ENCODE measurements around the gene VSTM1.
"Not testable (repeated sequence)": the region's sequence is repeated elsewhere in the genome, so short reads cannot be mapped to it uniquely, and the experiment has no call there.

VSTM1 gene

GRCh38 chr19:54040003-54040402 is 23.7 kb downstream of the VSTM1 start:
- Mint-ChIP-seq H3K9me3 (no peaks in the 10 kb centered on the region), H3K4me3 (no peak overlapping the region), H3K36me3 (ENCODE audit: low read depth) (no peaks in the 10 kb centered on the region), H3K4me1 (ENCODE audit: low read depth) (no peaks in the 10 kb centered on the region), H3K27me3 (ENCODE audit: low read depth) (no peaks in the 10 kb centered on the region), H3K27ac (no peak overlapping the region)
- DNase-seq (ENCODE audit: low spot score) = no peak

- not testable (repeated sequence) for H3K4me1 Mint-ChIP-seq (ENCODE audit: low read depth); H3K9me3 Mint-ChIP-seq; H3K27me3 Mint-ChIP-seq (ENCODE audit: low read depth); H3K27ac Mint-ChIP-seq; H3K36me3 Mint-ChIP-seq (ENCODE audit: low read depth); H3K4me3 Mint-ChIP-seq; DNase-seq (ENCODE audit: low spot score)
Observed at GRCh38 chr19:54036542-54036941, 27.2 kb downstream of the VSTM1 start.

- Mint-ChIP-seq H3K9me3 (no peaks in the 10 kb centered on the region), H3K4me1 (ENCODE audit: low read depth) (no peaks in the 10 kb centered on the region), H3K27ac (no peak overlapping the region), H3K4me3 (no peak overlapping the region), H3K36me3 (ENCODE audit: low read depth) (no peaks in the 10 kb centered on the region), H3K27me3 (ENCODE audit: low read depth) (no peaks in the 10 kb centered on the region)
- DNase-seq (ENCODE audit: low spot score) = no peak
Observed at GRCh38 chr19:54035215-54036178, 28.2 kb downstream of the VSTM1 start.

GRCh38 chr19:54030895-54031586 is 32.7 kb downstream of the VSTM1 start:
- H3K4me3 Mint-ChIP-seq = no peak overlapping the region

GRCh38 chr19:54029930-54030490 is 33.7 kb downstream of the VSTM1 start:
- no peaks in the 10 kb centered on the region for H3K36me3 Mint-ChIP-seq (ENCODE audit: low read depth)
- no peak overlapping the region for H3K4me3 Mint-ChIP-seq
- no peaks in the 10 kb centered on the region for H3K4me1 Mint-ChIP-seq (ENCODE audit: low read depth)
- H3K27me3 Mint-ChIP-seq (ENCODE audit: low read depth) = peaks cover 4% of the 10 kb centered on the region
- H3K9me3 Mint-ChIP-seq = no peaks in the 10 kb centered on the region
- peak; percentile 33 for DNase-seq (ENCODE audit: low spot score)
- no peak overlapping the region for H3K27ac Mint-ChIP-seq

More at GRCh38 chr19:54030895-54031586, 32.7 kb downstream of the VSTM1 start:
- Mint-ChIP-seq H3K27ac (no peak overlapping the region), H3K9me3 (no peaks in the 10 kb centered on the region), H3K27me3 (ENCODE audit: low read depth) (peaks cover 4% of the 10 kb centered on the region), H3K36me3 (ENCODE audit: low read depth) (no peaks in the 10 kb centered on the region), H3K4me1 (ENCODE audit: low read depth) (no peaks in the 10 kb centered on the region)
- DNase-seq (ENCODE audit: low spot score) = no peak

GRCh38 chr19:54029301-54029700 is 34.4 kb downstream of the VSTM1 start:
- Mint-ChIP-seq H3K4me1 (ENCODE audit: low read depth) (no peaks in the 10 kb centered on the region), H3K27me3 (ENCODE audit: low read depth) (peaks cover 4% of the 10 kb centered on the region), H3K27ac (no peak overlapping the region), H3K4me3 (no peak overlapping the region), H3K36me3 (ENCODE audit: low read depth) (no peaks in the 10 kb centered on the region), H3K9me3 (no peaks in the 10 kb centered on the region)
- DNase-seq (ENCODE audit: low spot score) = no peak

- Mint-ChIP-seq H3K27ac (no peak overlapping the region), H3K9me3 (no peaks in the 10 kb centered on the region), H3K27me3 (ENCODE audit: low read depth) (peaks cover 10% of the 10 kb centered on the region)
Observed at GRCh38 chr19:54026656-54027055, 37.0 kb downstream of the VSTM1 start.

GRCh38 chr19:54024660-54025059 is 39.0 kb downstream of the VSTM1 start:
- no peaks in the 10 kb centered on the region for H3K9me3 Mint-ChIP-seq
- no peak overlapping the region for H3K27ac Mint-ChIP-seq
- H3K4me3 Mint-ChIP-seq = no peak overlapping the region
- no peak for DNase-seq (ENCODE audit: low spot score)
- no peaks in the 10 kb centered on the region for H3K36me3 Mint-ChIP-seq (ENCODE audit: low read depth)
- peaks cover 8% of the 10 kb centered on the region for H3K27me3 Mint-ChIP-seq (ENCODE audit: low read depth)
- peaks cover 15% of the 10 kb centered on the region for H3K4me1 Mint-ChIP-seq (ENCODE audit: low read depth)

More at GRCh38 chr19:54026656-54027055, 37.0 kb downstream of the VSTM1 start:
- H3K36me3 Mint-ChIP-seq (ENCODE audit: low read depth) = no peaks in the 10 kb centered on the region
- no peak for DNase-seq (ENCODE audit: low spot score)
- H3K4me3 Mint-ChIP-seq = no peak overlapping the region
- H3K4me1 Mint-ChIP-seq (ENCODE audit: low read depth) = peaks cover 5% of the 10 kb centered on the region

- DNase-seq (ENCODE audit: low spot score) = no peak
- Mint-ChIP-seq H3K4me3 (no peak overlapping the region), H3K9me3 (no peaks in the 10 kb centered on the region), H3K4me1 (ENCODE audit: low read depth) (peaks cover 15% of the 10 kb centered on the region), H3K27ac (no peak overlapping the region), H3K36me3 (ENCODE audit: low read depth) (no peaks in the 10 kb centered on the region), H3K27me3 (ENCODE audit: low read depth) (peaks cover 5% of the 10 kb centered on the region)
Observed at GRCh38 chr19:54023191-54023590, 40.5 kb downstream of the VSTM1 start.

GRCh38 chr19:54021932-54022331 is 41.8 kb downstream of the VSTM1 start:
- H3K27ac Mint-ChIP-seq = no peak overlapping the region
- no peak for DNase-seq (ENCODE audit: low spot score)
- H3K9me3 Mint-ChIP-seq = no peaks in the 10 kb centered on the region
- peaks cover 15% of the 10 kb centered on the region for H3K4me1 Mint-ChIP-seq (ENCODE audit: low read depth)
- no peaks in the 10 kb centered on the region for H3K36me3 Mint-ChIP-seq (ENCODE audit: low read depth)
- H3K4me3 Mint-ChIP-seq = no peak overlapping the region
- peaks cover 9% of the 10 kb centered on the region for H3K27me3 Mint-ChIP-seq (ENCODE audit: low read depth)

GRCh38 chr19:54021363-54021762 is 42.3 kb downstream of the VSTM1 start:
- H3K9me3 Mint-ChIP-seq = no peaks in the 10 kb centered on the region
- H3K27me3 Mint-ChIP-seq (ENCODE audit: low read depth) = peaks cover 11% of the 10 kb centered on the region
- H3K36me3 Mint-ChIP-seq (ENCODE audit: low read depth) = no peaks in the 10 kb centered on the region
- DNase-seq (ENCODE audit: low spot score) = no peak
- H3K4me3 Mint-ChIP-seq = no peak overlapping the region
- peak overlapping the region; percentile 67 for H3K27ac Mint-ChIP-seq
- peaks cover 15% of the 10 kb centered on the region for H3K4me1 Mint-ChIP-seq (ENCODE audit: low read depth)

GRCh38 chr19:54017261-54017660 is 46.4 kb downstream of the VSTM1 start:
- Mint-ChIP-seq H3K4me1 (ENCODE audit: low read depth) (peaks cover 10% of the 10 kb centered on the region), H3K4me3 (no peak overlapping the region)

GRCh38 chr19:54014920-54015560 is 48.7 kb downstream of the VSTM1 start:
- no peak overlapping the region for H3K27ac Mint-ChIP-seq

More at GRCh38 chr19:54017261-54017660, 46.4 kb downstream of the VSTM1 start:
- no peak overlapping the region for H3K27ac Mint-ChIP-seq
- H3K27me3 Mint-ChIP-seq (ENCODE audit: low read depth) = peaks cover 6% of the 10 kb centered on the region
- no peaks in the 10 kb centered on the region for H3K9me3 Mint-ChIP-seq
- no peak for DNase-seq (ENCODE audit: low spot score)
- no peaks in the 10 kb centered on the region for H3K36me3 Mint-ChIP-seq (ENCODE audit: low read depth)

More at GRCh38 chr19:54014920-54015560, 48.7 kb downstream of the VSTM1 start:
- Mint-ChIP-seq H3K4me3 (no peak overlapping the region), H3K27me3 (ENCODE audit: low read depth) (peaks cover 9% of the 10 kb centered on the region), H3K4me1 (ENCODE audit: low read depth) (peaks cover 2% of the 10 kb centered on the region), H3K9me3 (no peaks in the 10 kb centered on the region), H3K36me3 (ENCODE audit: low read depth) (no peaks in the 10 kb centered on the region)
- DNase-seq (ENCODE audit: low spot score) = no peak
